CD14-positive monocyte (primary cell): ENCODE data around the gene ZCCHC2. TPM values are rescaled to one million over a fixed set of nuclear protein-coding genes. Genes with fewer than 3 reads are reported as not detected.

Source experiments
- DNase-seq, 3 donors: peaks; one replicate each; pipeline ENCODE4 v3.0.0-alpha.2; 2011 to 2022
- H2AFZ ChIP-seq: 2 replicates; pipeline ENCODE4 v1.6.0; 2012; ENCODE audit warnings: mild to moderate bottlenecking, low read depth, low read length, inconsistent platforms; ENCODE audit not compliant: insufficient read depth, poor library complexity, severe bottlenecking
- H3K27ac ChIP-seq, 2 donors: 1 replicate in 1 of 2; 2 replicates in 1 of 2; pipeline ENCODE4 v1.5.1; 2012 to 2013; ENCODE audit warnings: low read length in 2 of 2, control low read depth in 1 of 2, inconsistent platforms in 1 of 2, low read depth in 1 of 2, mild to moderate bottlenecking in 1 of 2
- H3K27me3 ChIP-seq, 2 donors: one replicate each; pipeline versions ENCODE4 v1.6.0 to v1.6.1; 2011 to 2013; ENCODE audit warnings: low read length in 2 of 2; ENCODE audit not compliant: control insufficient read depth in 2 of 2, insufficient read depth in 2 of 2
- H3K36me3 ChIP-seq, 2 donors: replicated peaks in 1 of 2; 1 replicate in 1 of 2; 2 replicates in 1 of 2; pipeline versions ENCODE4 v1.5.1 to v1.6.1; 2012 to 2013; ENCODE audit warnings: low read length in 2 of 2, control low read depth in 1 of 2, inconsistent platforms in 1 of 2, mild to moderate bottlenecking in 1 of 2; ENCODE audit not compliant: insufficient read depth in 2 of 2, control insufficient read depth in 1 of 2
- H3K4me1 ChIP-seq, 2 donors: 1 replicate in 1 of 2; 2 replicates in 1 of 2; pipeline versions ENCODE4 v1.5.1 to v1.6.1; 2012 to 2013; ENCODE audit warnings: low read length in 2 of 2, control low read depth in 1 of 2, inconsistent platforms in 1 of 2, mild to moderate bottlenecking in 1 of 2, moderate library complexity in 1 of 2; ENCODE audit not compliant: insufficient read depth in 2 of 2, control insufficient read depth in 1 of 2
- H3K4me2 ChIP-seq: replicated peaks from 2 replicates; pipeline ENCODE3; 2012; ENCODE audit warnings: low read length, moderate library complexity, mild to moderate bottlenecking; ENCODE audit not compliant: poor library complexity, severe bottlenecking; ENCODE audit errors: extremely low read depth
- H3K4me3 ChIP-seq, 3 experiments: fragments of 200-600 bp in 1 of 3; sonication (generic) in 1 of 3; replicated peaks in 1 of 3; 1 replicate in 2 of 3; 2 replicates in 1 of 3; pipeline ENCODE4 v1.5.1; 2011 to 2013; ENCODE audit warnings: low read length in 3 of 3, mild to moderate bottlenecking in 3 of 3, control low read depth in 2 of 3, low read depth in 2 of 3, inconsistent platforms in 1 of 3, moderate library complexity in 1 of 3
- H3K79me2 ChIP-seq: 2 replicates; pipeline ENCODE4 v1.6.0; 2012; ENCODE audit warnings: mild to moderate bottlenecking, control low read depth, inconsistent platforms, low read length, moderate library complexity; ENCODE audit not compliant: insufficient read depth
- H3K9ac ChIP-seq: 2 replicates; pipeline ENCODE4 v1.6.0; 2017; ENCODE audit warnings: low read length, mild to moderate bottlenecking; ENCODE audit not compliant: insufficient read depth, poor library complexity, severe bottlenecking
- H3K9me3 ChIP-seq, 2 donors: replicated peaks in 1 of 2; 1 replicate in 1 of 2; 2 replicates in 1 of 2; pipeline versions ENCODE4 v1.5.1 to v1.6.1; 2012 to 2013; ENCODE audit warnings: low read length in 2 of 2, control low read depth in 1 of 2; ENCODE audit not compliant: control insufficient read depth in 1 of 2, insufficient read depth in 1 of 2
- H4K20me1 ChIP-seq: 2 replicates; pipeline ENCODE4 v1.6.0; 2012; ENCODE audit warnings: mild to moderate bottlenecking, low read length, control low read depth, moderate library complexity; ENCODE audit not compliant: insufficient read depth
- H3K27ac Mint-ChIP-seq, 7 donors: one replicate each; pipeline ENCODE4 v1.8.0; 2020; ENCODE audit warnings: mild to moderate bottlenecking in 7 of 7, mixed read lengths in 7 of 7, moderate library complexity in 6 of 7, inconsistent platforms in 2 of 7
- H3K27me3 Mint-ChIP-seq, 3 donors: one replicate each; pipeline ENCODE4 v1.8.0; 2021 to 2022; ENCODE audit warnings: low read depth in 3 of 3, mild to moderate bottlenecking in 3 of 3, mixed read lengths in 3 of 3, moderate library complexity in 3 of 3, inconsistent platforms in 1 of 3
- H3K36me3 Mint-ChIP-seq, 2 donors: one replicate each; pipeline ENCODE4 v1.8.0; 2020; ENCODE audit warnings: mixed read lengths in 2 of 2, inconsistent platforms in 1 of 2, mild to moderate bottlenecking in 1 of 2
- H3K4me1 Mint-ChIP-seq: one replicate; pipeline ENCODE4 v1.8.0; 2020; ENCODE audit warnings: mild to moderate bottlenecking, mixed read lengths
- H3K4me3 Mint-ChIP-seq, 2 donors: one replicate each; pipeline ENCODE4 v1.8.0; 2020; ENCODE audit warnings: mild to moderate bottlenecking in 2 of 2, mixed read lengths in 2 of 2, moderate library complexity in 1 of 2
- H3K9me3 Mint-ChIP-seq, 7 donors: one replicate each; pipeline ENCODE4 v1.8.0; 2020 to 2022; ENCODE audit warnings: mixed read lengths in 7 of 7, mild to moderate bottlenecking in 6 of 7, moderate library complexity in 6 of 7, inconsistent platforms in 2 of 7
- CTCF ChIP-seq: fragments of 200-600 bp; IDR thresholded peaks from one replicate; pipeline ENCODE4 v1.8.0; 2022; ENCODE audit warnings: antibody characterized with exemption, mild to moderate bottlenecking
- WGBS: methylation state at CpG from one replicate; pipeline ENCODE4 v1.1.5; 2013; ENCODE audit warnings: missing lambda C conversion rate; ENCODE audit not compliant: insufficient coverage; 5-methylcytosine and 5-hydroxymethylcytosine counted together
- intact Hi-C, 2 donors: fragments of 100-400 bp; cut with micrococcal nuclease; formaldehyde crosslinking; loops; one replicate each; pipeline versions ENCODE4 v1.15.0 to v1.15.1; 2023
- polyA plus RNA-seq, 3 donors: library from polyadenylated mRNA; depleted of rRNA in 1 of 3; unstranded in 2 of 3; stranded (reverse) in 1 of 3; fragments of 300-500 nt in 2 of 3; fragments of >200 nt in 1 of 3; fragmentation: Illumina TruSeq in 2 of 3; gene quantifications; 1 replicate in 2 of 3; 2 replicates in 1 of 3; pipeline ENCODE4 v1.2.3, GENCODE V29; 2012 to 2021

The ZCCHC2 gene
- polyA plus RNA-seq, 3 donors: 0.59 to 24.9 (median 0.71) TPM

GRCh38 chr18:62549755-62550154, 26.9 kb downstream of the ZCCHC2 start:
- Histone ChIP-seq H3K4me3 (no peak overlapping the region), H3K27ac (no peak overlapping the region), H3K79me2 (no peaks in the 10 kb centered on the region), H2AFZ (no peak overlapping the region), H4K20me1 (peaks cover 20% of the 10 kb centered on the region), H3K9ac (no peak overlapping the region), H3K36me3 (peaks cover 46 to 80% of the 10 kb centered on the region in 2 donors), H3K4me2 (no peak overlapping the region), H3K4me1 (peaks cover 0 to 7% of the 10 kb centered on the region in 2 donors), H3K9me3 (no peaks in the 10 kb centered on the region), H3K27me3 (no peaks in the 10 kb centered on the region)
- Mint-ChIP-seq H3K27me3 (no peaks in the 10 kb centered on the region), H3K4me3 (no peak overlapping the region), H3K4me1 (peaks cover 10% of the 10 kb centered on the region), H3K9me3 (no peaks in the 10 kb centered on the region), H3K27ac (peak overlapping the region in 2 of 7 donors; percentile 33 to 70), H3K36me3 (peaks cover 67 to 81% of the 10 kb centered on the region in 2 donors)
- intact Hi-C loops: no loop called here
- 100% methylated on average over 2 of the region's 5 CpGs for WGBS
- DNase-seq: no peak
- TF ChIP-seq CTCF: no peak

GRCh38 chr18:62550746-62551145, 27.9 kb downstream of the ZCCHC2 start:
- Histone ChIP-seq H3K27ac (no peak overlapping the region), H4K20me1 (peaks cover 25% of the 10 kb centered on the region), H3K9ac (no peak overlapping the region), H3K27me3 (no peaks in the 10 kb centered on the region), H3K4me2 (no peak overlapping the region), H3K9me3 (no peaks in the 10 kb centered on the region), H2AFZ (no peak overlapping the region), H3K4me3 (no peak overlapping the region), H3K79me2 (no peaks in the 10 kb centered on the region), H3K4me1 (peaks cover 0 to 7% of the 10 kb centered on the region in 2 donors), H3K36me3 (peaks cover 48 to 80% of the 10 kb centered on the region in 2 donors)
- TF ChIP-seq CTCF: no peak
- H3K27ac Mint-ChIP-seq: no peak overlapping the region
- H3K4me1 Mint-ChIP-seq: peaks cover 9% of the 10 kb centered on the region
- H3K9me3 Mint-ChIP-seq: no peaks in the 10 kb centered on the region
- peaks cover 57 to 80% of the 10 kb centered on the region in 2 donors for H3K36me3 Mint-ChIP-seq
- no peak for DNase-seq
- H3K27me3 Mint-ChIP-seq: no peaks in the 10 kb centered on the region
- H3K4me3 Mint-ChIP-seq: no peak overlapping the region
- intact Hi-C loops: no loop called here
- 100% methylated on average over 6 of the region's 9 CpGs for WGBS
